Liver (tissue), 9 donors: ENCODE measurements around the gene RBM18. TPM values are rescaled to one million over a fixed set of nuclear protein-coding genes. Genes with fewer than 3 reads are reported as not detected.

ENCODE experiments used
- DNase-seq: peaks from one replicate; pipeline ENCODE4 v3.0.0-alpha.2; 2017; ENCODE audit warnings: low spot score
- H3K27ac ChIP-seq, 2 donors: one replicate each; pipeline ENCODE4 v1.7.0; 2013; ENCODE audit warnings: inconsistent platforms in 2 of 2, low read length in 2 of 2, control low read depth in 1 of 2, low read depth in 1 of 2, mild to moderate bottlenecking in 1 of 2
- H3K27me3 ChIP-seq, 4 donors: one replicate each; pipeline versions ENCODE4 v1.6.1 to v1.7.0; 2013; ENCODE audit warnings: low read length in 3 of 4, inconsistent platforms in 1 of 4, mild to moderate bottlenecking in 1 of 4, moderate library complexity in 1 of 4; ENCODE audit not compliant: control insufficient read depth in 4 of 4, insufficient read depth in 4 of 4
- H3K36me3 ChIP-seq, 4 donors: one replicate each; pipeline versions ENCODE4 v1.6.1 to v1.7.0; 2013; ENCODE audit warnings: low read length in 3 of 4, mild to moderate bottlenecking in 3 of 4, low read depth in 1 of 4, moderate library complexity in 1 of 4; ENCODE audit not compliant: control insufficient read depth in 4 of 4, insufficient read depth in 3 of 4
- H3K4me1 ChIP-seq, 4 donors: one replicate each; pipeline versions ENCODE4 v1.6.1 to v1.7.0; 2013; ENCODE audit warnings: low read length in 3 of 4, mild to moderate bottlenecking in 3 of 4, moderate library complexity in 1 of 4; ENCODE audit not compliant: control insufficient read depth in 4 of 4, insufficient read depth in 4 of 4
- H3K4me3 ChIP-seq, 3 donors: one replicate each; pipeline versions ENCODE4 v1.6.1 to v1.7.0; 2013; ENCODE audit warnings: low read length in 3 of 3, control low read depth in 1 of 3, low read depth in 1 of 3, mild to moderate bottlenecking in 1 of 3
- H3K9ac ChIP-seq, 2 donors: one replicate each; pipeline ENCODE4 v1.7.0; 2013; ENCODE audit warnings: low read length in 2 of 2, mild to moderate bottlenecking in 2 of 2, moderate library complexity in 2 of 2, control low read depth in 1 of 2, low read depth in 1 of 2
- H3K9me3 ChIP-seq, 4 donors: one replicate each; pipeline versions ENCODE4 v1.6.1 to v1.7.0; 2013; ENCODE audit warnings: low read length in 3 of 4; ENCODE audit not compliant: control insufficient read depth in 4 of 4
- EGR1 ChIP-seq, 2 donors: IDR thresholded peaks; 2 replicates each; pipeline ENCODE4 v1.6.1; 2016 to 2018; ENCODE audit warnings: antibody characterized with exemption in 2 of 2, low read depth in 2 of 2
- FOXA1 ChIP-seq: IDR thresholded peaks from 2 replicates; pipeline ENCODE4 v1.6.1; 2016; ENCODE audit warnings: antibody characterized with exemption
- FOXA2 ChIP-seq: IDR thresholded peaks from 2 replicates; pipeline ENCODE4 v1.6.1; 2016; ENCODE audit warnings: antibody characterized with exemption
- GABPA ChIP-seq, 2 donors: IDR thresholded peaks in 1 of 2; conservative IDR thresholded peaks in 1 of 2; 2 replicates each; pipeline ENCODE4 v1.6.1; 2016; ENCODE audit warnings: antibody characterized with exemption in 2 of 2, mild to moderate bottlenecking in 1 of 2, moderate library complexity in 1 of 2
- HNF4A ChIP-seq, 2 donors: conservative IDR thresholded peaks; 2 replicates each; pipeline ENCODE4 v1.6.1; 2016; ENCODE audit warnings: antibody characterized with exemption in 2 of 2, mild to moderate bottlenecking in 2 of 2
- HNF4G ChIP-seq: IDR thresholded peaks from 2 replicates; pipeline ENCODE4 v1.6.1; 2016; ENCODE audit warnings: antibody characterized with exemption
- JUND ChIP-seq, 2 donors: IDR thresholded peaks; 2 replicates each; pipeline ENCODE4 v1.6.1; 2016; ENCODE audit warnings: antibody characterized with exemption in 2 of 2
- NR2F2 ChIP-seq: IDR thresholded peaks from 2 replicates; pipeline ENCODE4 v1.6.1; 2016; ENCODE audit warnings: antibody characterized with exemption
- RAD21 ChIP-seq, 2 donors: IDR thresholded peaks; 2 replicates each; pipeline ENCODE4 v1.6.1; 2016; ENCODE audit warnings: antibody characterized with exemption in 2 of 2, mild to moderate bottlenecking in 2 of 2
- RXRA ChIP-seq, 2 donors: IDR thresholded peaks; 2 replicates each; pipeline ENCODE4 v1.6.1; 2017 to 2018; ENCODE audit warnings: antibody characterized with exemption in 2 of 2, mild to moderate bottlenecking in 1 of 2
- SP1 ChIP-seq: IDR thresholded peaks from 2 replicates; pipeline ENCODE4 v1.6.1; 2018; ENCODE audit warnings: antibody characterized with exemption, mild to moderate bottlenecking
- TAF1 ChIP-seq: conservative IDR thresholded peaks from 2 replicates; pipeline ENCODE4 v1.6.1; 2016; ENCODE audit warnings: antibody characterized with exemption, mild to moderate bottlenecking
- YY1 ChIP-seq: IDR thresholded peaks from 2 replicates; pipeline ENCODE4 v1.6.1; 2016; ENCODE audit warnings: antibody characterized with exemption, mild to moderate bottlenecking
- WGBS: extraction: QIAGEN DNeasy Blood & Tissue Kit; methylation state at CpG from one replicate; pipeline ENCODE4 v1.1.7; 2013; 5-methylcytosine and 5-hydroxymethylcytosine counted together
- polyA plus RNA-seq, 2 donors: library from polyadenylated mRNA; stranded (reverse) in 1 of 2; unstranded in 1 of 2; fragments of 200-250 nt in 1 of 2; fragments of >200 nt in 1 of 2; fragmentation: Nextera tagmentation in 1 of 2; extraction: Ambion mirVana in 1 of 2; gene quantifications; one replicate each; pipeline versions ENCODE4 v1.2.1 to v1.2.3, GENCODE V29; 2013 to 2015
- total RNA-seq, 2 donors: library from RNA; depleted of rRNA; stranded (reverse); fragments of >200 nt; gene quantifications; one replicate each; pipeline ENCODE4 v1.2.3, GENCODE V29; 2014
- TF ChIP-seq, protein P1 (sequence below): IDR thresholded peaks from 2 replicates; pipeline ENCODE4 v1.6.1; 2016; ENCODE audit warnings: antibody characterized with exemption
- TF ChIP-seq, protein P2 (sequence below): IDR thresholded peaks from 2 replicates; pipeline ENCODE4 v1.6.1; 2016; ENCODE audit warnings: antibody characterized with exemption
- TF ChIP-seq, protein P3 (sequence below): fragments of 150-350 bp; IDR thresholded peaks from 2 replicates; pipeline ENCODE4 v1.5.1; 2017; ENCODE audit warnings: improper control_type of control experiment, low read depth, low read length; ENCODE audit not compliant: missing input control
- TF ChIP-seq, protein P4 (sequence below): IDR thresholded peaks from 2 replicates; pipeline ENCODE4 v1.6.1; 2016; ENCODE audit warnings: antibody characterized with exemption, mild to moderate bottlenecking
- TF ChIP-seq, protein P5 (sequence below): IDR thresholded peaks from 2 replicates; pipeline ENCODE4 v1.6.1; 2016; ENCODE audit warnings: antibody characterized with exemption
- donor health status: healthy.
- donor health status: healthy.
- donor health status: healthy.
- donor health status: healthy.
- donor health status: healthy.

RBM18 gene
- total and polyA plus RNA-seq, 4 donors, result 3.4 to 7.7 (median 5.5) TPM

DNA sequence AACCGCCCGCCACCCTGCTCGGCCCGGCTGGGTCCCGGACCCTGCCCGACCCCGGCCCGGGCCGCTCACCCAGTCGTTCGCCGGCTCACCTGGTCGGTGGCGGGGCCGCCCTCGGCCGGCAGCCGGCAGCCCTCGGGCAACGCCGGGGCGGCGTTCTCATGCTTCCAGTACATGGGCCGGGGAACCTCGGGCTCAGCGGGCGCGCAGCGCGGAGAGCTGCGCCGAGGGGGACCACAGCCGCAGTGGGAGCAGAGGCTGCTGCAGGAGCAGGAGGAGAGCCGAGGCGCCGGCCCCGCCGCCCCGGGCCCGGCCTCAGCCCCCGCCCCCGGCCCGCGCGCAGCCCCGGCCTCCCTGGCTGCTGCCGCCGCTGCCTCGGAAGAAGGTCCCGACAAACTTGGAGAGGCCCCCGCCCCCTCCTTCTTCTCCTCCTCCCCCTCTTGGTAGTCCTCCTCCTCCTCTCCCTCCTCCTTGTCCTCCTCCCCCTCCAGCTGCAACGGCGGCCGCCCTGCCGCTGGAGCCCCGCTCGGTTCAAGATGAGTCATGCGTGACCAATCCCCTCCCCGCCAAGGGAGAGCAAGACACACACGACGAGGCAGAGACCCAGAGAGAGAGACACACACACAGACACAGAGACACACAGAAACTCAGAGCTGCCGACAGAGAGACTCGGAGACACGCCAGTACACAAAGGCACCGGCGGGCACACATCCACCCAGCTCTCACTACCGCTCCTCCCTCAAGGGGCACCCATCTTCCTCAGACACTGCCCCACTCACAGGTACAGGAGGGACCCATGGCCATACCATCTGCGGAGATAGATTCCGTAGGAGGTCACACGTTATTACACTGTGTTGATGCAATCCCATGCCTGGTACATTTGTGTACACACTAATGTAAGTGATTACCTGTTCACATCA, 35.8 kb downstream of the RBM18 start, which contains the start of gene LHX6:
TSS of gene LHX6 (minus strand) at position 390 of the 917 bp plus-strand sequence. CDS start at position 173, 217 bp downstream.
- H3K36me3 ChIP-seq, result no peaks in the 10 kb centered on the region
- H3K9me3 ChIP-seq, result no peaks in the 10 kb centered on the region
- peak within 1 kb of the TSS in 1 of 3 donors; percentile 39 for H3K4me3 ChIP-seq
- DNase-seq, result no peak
- H3K27me3 ChIP-seq, result peaks cover 3 to 31% (median 16%) of the 10 kb centered on the region in 4 donors
- TF ChIP-seq FOXA2 (no peak), RXRA (IDR thresholded peaks at IDR 0.05) (no peak), SP1 (no peak), RAD21 (IDR thresholded peaks at IDR 0.05) (no peak), JUND (IDR thresholded peaks at IDR 0.05) (no peak), HNF4A (conservative IDR thresholded peaks at IDR 0.05) (no peak), GABPA (IDR thresholded peaks at IDR 0.05 in 1 of 2, conservative IDR thresholded peaks at IDR 0.05 in 1 of 2) (no peak), NR2F2 (no peak), HNF4G (no peak), FOXA1 (no peak), EGR1 (IDR thresholded peaks at IDR 0.05; ENCODE audit: low read depth in 2 of 2) (no peak), YY1 (no peak), TAF1 (no peak)
- TF ChIP-seq, protein P1, sequence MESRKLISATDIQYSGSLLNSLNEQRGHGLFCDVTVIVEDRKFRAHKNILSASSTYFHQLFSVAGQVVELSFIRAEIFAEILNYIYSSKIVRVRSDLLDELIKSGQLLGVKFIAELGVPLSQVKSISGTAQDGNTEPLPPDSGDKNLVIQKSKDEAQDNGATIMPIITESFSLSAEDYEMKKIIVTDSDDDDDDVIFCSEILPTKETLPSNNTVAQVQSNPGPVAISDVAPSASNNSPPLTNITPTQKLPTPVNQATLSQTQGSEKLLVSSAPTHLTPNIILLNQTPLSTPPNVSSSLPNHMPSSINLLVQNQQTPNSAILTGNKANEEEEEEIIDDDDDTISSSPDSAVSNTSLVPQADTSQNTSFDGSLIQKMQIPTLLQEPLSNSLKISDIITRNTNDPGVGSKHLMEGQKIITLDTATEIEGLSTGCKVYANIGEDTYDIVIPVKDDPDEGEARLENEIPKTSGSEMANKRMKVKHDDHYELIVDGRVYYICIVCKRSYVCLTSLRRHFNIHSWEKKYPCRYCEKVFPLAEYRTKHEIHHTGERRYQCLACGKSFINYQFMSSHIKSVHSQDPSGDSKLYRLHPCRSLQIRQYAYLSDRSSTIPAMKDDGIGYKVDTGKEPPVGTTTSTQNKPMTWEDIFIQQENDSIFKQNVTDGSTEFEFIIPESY, result no peak
- TF ChIP-seq, protein P2, sequence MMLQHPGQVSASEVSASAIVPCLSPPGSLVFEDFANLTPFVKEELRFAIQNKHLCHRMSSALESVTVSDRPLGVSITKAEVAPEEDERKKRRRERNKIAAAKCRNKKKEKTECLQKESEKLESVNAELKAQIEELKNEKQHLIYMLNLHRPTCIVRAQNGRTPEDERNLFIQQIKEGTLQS, result no peak
- TF ChIP-seq, protein P3, sequence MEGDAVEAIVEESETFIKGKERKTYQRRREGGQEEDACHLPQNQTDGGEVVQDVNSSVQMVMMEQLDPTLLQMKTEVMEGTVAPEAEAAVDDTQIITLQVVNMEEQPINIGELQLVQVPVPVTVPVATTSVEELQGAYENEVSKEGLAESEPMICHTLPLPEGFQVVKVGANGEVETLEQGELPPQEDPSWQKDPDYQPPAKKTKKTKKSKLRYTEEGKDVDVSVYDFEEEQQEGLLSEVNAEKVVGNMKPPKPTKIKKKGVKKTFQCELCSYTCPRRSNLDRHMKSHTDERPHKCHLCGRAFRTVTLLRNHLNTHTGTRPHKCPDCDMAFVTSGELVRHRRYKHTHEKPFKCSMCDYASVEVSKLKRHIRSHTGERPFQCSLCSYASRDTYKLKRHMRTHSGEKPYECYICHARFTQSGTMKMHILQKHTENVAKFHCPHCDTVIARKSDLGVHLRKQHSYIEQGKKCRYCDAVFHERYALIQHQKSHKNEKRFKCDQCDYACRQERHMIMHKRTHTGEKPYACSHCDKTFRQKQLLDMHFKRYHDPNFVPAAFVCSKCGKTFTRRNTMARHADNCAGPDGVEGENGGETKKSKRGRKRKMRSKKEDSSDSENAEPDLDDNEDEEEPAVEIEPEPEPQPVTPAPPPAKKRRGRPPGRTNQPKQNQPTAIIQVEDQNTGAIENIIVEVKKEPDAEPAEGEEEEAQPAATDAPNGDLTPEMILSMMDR, result no peak
- TF ChIP-seq, protein P4, sequence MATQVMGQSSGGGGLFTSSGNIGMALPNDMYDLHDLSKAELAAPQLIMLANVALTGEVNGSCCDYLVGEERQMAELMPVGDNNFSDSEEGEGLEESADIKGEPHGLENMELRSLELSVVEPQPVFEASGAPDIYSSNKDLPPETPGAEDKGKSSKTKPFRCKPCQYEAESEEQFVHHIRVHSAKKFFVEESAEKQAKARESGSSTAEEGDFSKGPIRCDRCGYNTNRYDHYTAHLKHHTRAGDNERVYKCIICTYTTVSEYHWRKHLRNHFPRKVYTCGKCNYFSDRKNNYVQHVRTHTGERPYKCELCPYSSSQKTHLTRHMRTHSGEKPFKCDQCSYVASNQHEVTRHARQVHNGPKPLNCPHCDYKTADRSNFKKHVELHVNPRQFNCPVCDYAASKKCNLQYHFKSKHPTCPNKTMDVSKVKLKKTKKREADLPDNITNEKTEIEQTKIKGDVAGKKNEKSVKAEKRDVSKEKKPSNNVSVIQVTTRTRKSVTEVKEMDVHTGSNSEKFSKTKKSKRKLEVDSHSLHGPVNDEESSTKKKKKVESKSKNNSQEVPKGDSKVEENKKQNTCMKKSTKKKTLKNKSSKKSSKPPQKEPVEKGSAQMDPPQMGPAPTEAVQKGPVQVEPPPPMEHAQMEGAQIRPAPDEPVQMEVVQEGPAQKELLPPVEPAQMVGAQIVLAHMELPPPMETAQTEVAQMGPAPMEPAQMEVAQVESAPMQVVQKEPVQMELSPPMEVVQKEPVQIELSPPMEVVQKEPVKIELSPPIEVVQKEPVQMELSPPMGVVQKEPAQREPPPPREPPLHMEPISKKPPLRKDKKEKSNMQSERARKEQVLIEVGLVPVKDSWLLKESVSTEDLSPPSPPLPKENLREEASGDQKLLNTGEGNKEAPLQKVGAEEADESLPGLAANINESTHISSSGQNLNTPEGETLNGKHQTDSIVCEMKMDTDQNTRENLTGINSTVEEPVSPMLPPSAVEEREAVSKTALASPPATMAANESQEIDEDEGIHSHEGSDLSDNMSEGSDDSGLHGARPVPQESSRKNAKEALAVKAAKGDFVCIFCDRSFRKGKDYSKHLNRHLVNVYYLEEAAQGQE, result no peak
- TF ChIP-seq, protein P5, sequence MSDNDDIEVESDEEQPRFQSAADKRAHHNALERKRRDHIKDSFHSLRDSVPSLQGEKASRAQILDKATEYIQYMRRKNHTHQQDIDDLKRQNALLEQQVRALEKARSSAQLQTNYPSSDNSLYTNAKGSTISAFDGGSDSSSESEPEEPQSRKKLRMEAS, result no peak
- 6% methylated on average over 70 of the region's 70 CpGs for WGBS
- peaks cover 13 to 30% (median 18%) of the 10 kb centered on the region in 4 donors for H3K4me1 ChIP-seq
- no peak within 1 kb of the TSS for H3K27ac ChIP-seq
- no peak within 1 kb of the TSS for H3K9ac ChIP-seq
